Measurements from ENCODE around the gene MEF2D.

The MEF2D gene

GRCh38 chr1:156523801-156524480, 23.4 kb upstream of the MEF2D start:
- DNase-seq (ENCODE audit: low spot score) = no peak

- no peak for DNase-seq (ENCODE audit: low spot score)
Observed at GRCh38 chr1:156522443-156522970, 21.9 kb upstream of the MEF2D start.

- no peak for DNase-seq (ENCODE audit: low spot score)
Observed at GRCh38 chr1:156517748-156518147, 17.2 kb upstream of the MEF2D start.

DNA sequence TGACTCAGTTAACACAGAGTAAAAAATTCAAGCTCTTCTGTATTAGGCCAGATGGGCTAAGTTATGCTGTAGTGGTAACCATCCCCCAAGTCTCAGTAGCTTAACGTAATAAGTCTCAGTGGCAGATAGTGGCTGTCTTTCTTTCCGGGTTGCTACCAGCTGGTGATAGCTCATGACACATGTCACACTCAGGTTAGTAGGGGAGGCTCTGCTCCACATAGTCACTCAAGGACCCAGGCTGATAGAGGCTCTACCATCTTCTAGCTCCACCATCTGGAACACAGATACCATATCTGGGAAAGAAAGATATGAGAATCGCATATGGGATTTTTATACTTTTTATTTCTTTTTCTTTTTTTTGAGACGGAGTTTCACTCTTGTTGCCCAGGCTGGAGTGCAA, 16.2 kb upstream of the MEF2D start:
- DNase-seq (ENCODE audit: low spot score) = no peak

DNA sequence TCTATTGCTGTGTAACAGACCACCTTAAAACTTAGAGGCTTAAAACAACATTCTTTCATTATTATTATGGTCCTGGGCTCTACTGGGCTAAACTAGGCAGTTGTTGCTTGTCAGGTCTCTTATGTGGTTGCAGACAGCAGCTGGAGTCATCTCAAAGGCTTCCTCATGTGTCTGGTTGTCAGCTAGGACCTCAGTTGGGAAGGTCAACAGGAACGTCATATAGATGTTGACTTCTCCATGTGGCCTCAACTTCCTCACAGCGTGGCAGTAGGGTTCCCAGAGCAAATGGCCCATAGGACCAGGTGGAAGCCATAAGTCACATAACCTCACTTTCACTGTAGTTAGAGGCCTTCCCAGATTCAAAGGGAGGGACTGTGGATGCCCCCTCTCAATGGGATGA, 15.4 kb upstream of the MEF2D start:
- DNase-seq (ENCODE audit: low spot score) = no peak

GRCh38 chr1:156513185-156513584, 12.6 kb upstream of the MEF2D start:
- DNase-seq (ENCODE audit: low spot score) = no peak

DNA sequence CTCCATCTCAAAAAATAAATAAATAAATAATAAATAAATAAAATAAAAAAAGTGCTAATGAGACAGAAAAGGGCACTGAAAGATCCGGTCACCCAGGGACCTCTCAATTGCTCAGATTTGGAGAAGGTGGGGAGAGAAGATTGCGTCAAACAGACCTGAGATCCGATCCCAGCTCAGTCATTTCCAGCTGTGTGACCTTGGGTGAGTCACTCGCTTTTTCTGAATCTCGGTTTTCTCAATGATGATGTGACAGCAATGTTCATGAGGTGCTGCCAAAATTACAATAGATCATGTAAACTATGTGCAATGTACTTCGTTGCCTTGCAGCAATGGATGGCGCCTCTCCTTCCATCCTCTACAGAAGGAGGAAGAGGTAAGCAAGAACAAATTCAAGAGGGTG, 11.1 kb upstream of the MEF2D start:
- DNase-seq (ENCODE audit: low spot score) = no peak

DNA sequence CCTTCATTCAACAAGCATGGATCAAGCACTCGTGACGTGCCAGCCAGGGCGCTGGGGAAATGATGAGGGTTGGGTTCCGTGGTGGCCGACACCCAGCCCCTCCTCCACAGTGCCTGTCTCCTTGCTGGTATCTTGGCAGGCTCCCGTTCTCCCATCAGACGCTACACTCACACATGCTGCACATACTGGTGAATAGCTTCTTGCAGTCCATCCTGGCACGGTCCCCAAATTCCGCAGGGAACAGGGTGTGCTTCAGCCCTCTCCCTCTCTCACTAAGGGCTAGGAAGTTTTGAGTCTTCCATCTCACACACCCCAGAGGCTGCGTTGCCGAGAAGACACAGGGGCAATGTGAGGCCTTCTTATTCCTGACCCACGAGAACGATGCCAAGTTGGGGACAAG, 10.1 kb upstream of the MEF2D start:
- no peak for DNase-seq (ENCODE audit: low spot score)

DNA sequence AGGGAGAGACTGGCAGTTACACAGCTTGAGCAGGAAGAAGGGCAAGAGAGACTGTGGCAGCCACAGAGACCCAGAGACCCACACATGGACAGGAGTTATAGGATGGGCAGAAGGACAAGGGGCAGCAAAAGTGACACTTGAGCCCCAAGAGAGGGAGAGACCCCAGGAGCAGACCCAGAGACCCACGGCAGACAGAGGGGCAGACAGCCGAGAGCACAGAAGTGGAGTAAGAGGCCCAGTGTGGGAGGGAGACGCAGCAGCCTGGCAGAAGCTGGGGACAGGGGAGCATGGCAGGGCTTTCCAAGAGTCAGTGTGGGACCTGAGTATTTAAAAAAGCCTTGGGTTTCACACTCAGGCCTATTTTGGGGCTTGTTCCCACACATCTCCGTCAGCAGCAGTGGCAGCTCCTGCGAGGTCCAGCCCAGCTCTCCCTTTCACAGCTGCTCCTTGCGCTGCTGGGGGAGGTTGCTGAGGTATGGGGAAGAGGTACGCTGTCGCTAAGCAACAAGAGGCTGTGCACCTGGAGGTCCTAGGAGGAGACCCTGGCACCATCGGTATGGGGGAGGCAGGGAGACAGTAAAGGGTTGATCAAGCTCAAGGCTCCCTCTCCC, 9.0 kb upstream of the MEF2D start:
- DNase-seq (ENCODE audit: low spot score) = no peak

GRCh38 chr1:156508955-156509234, 8.3 kb upstream of the MEF2D start:
- no peak for DNase-seq (ENCODE audit: low spot score)

- no peak for DNase-seq (ENCODE audit: low spot score)
Observed at GRCh38 chr1:156508205-156508954, 7.8 kb upstream of the MEF2D start.

DNA sequence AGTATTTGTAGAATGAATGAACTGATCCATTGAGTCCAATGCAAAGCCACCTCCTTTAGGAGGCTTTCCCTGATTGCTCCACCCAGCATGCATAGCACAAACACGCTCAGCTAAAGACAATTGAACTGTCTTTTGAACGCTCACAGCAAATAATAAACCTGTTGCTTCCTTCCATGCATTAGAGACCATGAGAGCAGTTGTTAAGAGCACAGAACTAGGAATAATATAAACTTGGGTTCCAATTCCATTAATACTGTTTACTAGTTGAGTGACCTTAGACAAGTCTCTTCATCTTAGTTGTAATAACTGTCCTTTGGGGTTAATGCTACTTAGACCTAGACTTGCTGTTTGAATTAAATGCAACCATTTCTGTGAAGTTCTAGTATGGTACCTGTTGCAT, 5.9 kb upstream of the MEF2D start:
- no peak for DNase-seq (ENCODE audit: low spot score)

GRCh38 chr1:156505679-156506298, 5.2 kb upstream of the MEF2D start:
- no peak for DNase-seq (ENCODE audit: low spot score)

GRCh38 chr1:156504821-156505678, 4.5 kb upstream of the MEF2D start:
- peak; percentile 96 for DNase-seq (ENCODE audit: low spot score)

- DNase-seq (ENCODE audit: low spot score) = no peak
Observed at GRCh38 chr1:156504438-156504813, 3.9 kb upstream of the MEF2D start.

GRCh38 chr1:156503698-156504437, 3.3 kb upstream of the MEF2D start:
- DNase-seq (ENCODE audit: low spot score) = no peak

- DNase-seq (ENCODE audit: low spot score) = no peak
Observed at GRCh38 chr1:156502894-156503697, 2.5 kb upstream of the MEF2D start.

GRCh38 chr1:156502391-156502893, 1.9 kb upstream of the MEF2D start:
- no peak for DNase-seq (ENCODE audit: low spot score)

- peak; percentile 95 for DNase-seq (ENCODE audit: low spot score)
Observed at GRCh38 chr1:156500793-156501506, 375 bp upstream of the MEF2D start.

Measured in ecto neural progenitor cell (in vitro differentiated cells).